Measurements from ENCODE around the gene ABCF2.

The ABCF2 gene

DNA sequence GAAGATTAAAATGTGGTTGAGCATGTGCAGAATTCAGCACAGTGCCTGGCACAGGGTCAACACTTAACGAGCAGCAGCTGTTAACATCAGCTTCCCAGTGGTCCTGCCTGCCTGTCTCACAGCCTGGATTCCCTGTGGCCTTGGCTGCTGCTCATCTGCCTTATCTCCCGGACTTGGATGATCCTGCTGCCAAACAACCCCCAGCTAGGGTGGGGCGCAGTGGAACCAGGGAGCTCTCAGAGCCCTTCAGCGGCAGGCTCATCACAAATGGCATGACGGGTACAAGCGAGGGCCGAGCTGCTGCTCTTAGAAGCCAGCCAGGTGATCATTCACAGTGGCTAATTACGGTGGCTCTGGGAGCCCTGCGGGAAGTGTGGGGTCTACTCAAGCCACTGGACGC is 34.5 kb upstream of the ABCF2 start:
- Histone ChIP-seq H3K27me3 (peaks cover 20% of the 10 kb centered on the region; the same call in 1 of the 2 replicates), H3K36me3 (no peaks in the 10 kb centered on the region), H3K4me3 (ENCODE audit: low read depth, low read length) (no peak overlapping the region), H3K4me1 (no peaks in the 10 kb centered on the region), H3K9me3 (no peaks in the 10 kb centered on the region)
- TF ChIP-seq, protein P1, sequence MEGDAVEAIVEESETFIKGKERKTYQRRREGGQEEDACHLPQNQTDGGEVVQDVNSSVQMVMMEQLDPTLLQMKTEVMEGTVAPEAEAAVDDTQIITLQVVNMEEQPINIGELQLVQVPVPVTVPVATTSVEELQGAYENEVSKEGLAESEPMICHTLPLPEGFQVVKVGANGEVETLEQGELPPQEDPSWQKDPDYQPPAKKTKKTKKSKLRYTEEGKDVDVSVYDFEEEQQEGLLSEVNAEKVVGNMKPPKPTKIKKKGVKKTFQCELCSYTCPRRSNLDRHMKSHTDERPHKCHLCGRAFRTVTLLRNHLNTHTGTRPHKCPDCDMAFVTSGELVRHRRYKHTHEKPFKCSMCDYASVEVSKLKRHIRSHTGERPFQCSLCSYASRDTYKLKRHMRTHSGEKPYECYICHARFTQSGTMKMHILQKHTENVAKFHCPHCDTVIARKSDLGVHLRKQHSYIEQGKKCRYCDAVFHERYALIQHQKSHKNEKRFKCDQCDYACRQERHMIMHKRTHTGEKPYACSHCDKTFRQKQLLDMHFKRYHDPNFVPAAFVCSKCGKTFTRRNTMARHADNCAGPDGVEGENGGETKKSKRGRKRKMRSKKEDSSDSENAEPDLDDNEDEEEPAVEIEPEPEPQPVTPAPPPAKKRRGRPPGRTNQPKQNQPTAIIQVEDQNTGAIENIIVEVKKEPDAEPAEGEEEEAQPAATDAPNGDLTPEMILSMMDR (IDR thresholded peaks at IDR 0.05; ENCODE audit: low read depth, low read length) = no peak
- no peak for DNase-seq

DNA sequence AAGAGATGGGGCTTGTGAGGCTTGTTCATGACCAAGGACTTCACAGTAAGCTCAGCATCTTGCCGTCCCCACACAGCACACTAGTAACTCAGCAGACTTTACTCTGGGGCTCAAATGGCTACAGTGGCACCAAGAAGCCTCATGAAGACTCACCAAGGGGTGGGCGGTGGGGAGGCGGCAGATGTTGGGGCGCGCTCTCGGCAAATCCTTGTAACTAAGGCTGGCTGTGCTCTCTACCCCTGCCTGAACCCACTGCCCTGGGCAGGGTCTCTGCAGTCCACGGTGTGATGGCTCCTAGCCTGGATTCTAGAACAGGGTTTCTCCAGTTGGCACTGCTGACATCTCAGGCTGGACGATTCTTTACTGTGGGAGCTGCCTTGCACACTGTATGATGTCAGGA is 33.9 kb upstream of the ABCF2 start:
- TF ChIP-seq, protein P1 (IDR thresholded peaks at IDR 0.05; ENCODE audit: low read depth, low read length) = no peak
- Histone ChIP-seq H3K4me1 (no peaks in the 10 kb centered on the region), H3K9me3 (no peaks in the 10 kb centered on the region), H3K36me3 (no peaks in the 10 kb centered on the region), H3K4me3 (ENCODE audit: low read depth, low read length) (no peak overlapping the region), H3K27me3 (peaks cover 24% of the 10 kb centered on the region; the same call in 1 of the 2 replicates)
- no peak for DNase-seq

DNA sequence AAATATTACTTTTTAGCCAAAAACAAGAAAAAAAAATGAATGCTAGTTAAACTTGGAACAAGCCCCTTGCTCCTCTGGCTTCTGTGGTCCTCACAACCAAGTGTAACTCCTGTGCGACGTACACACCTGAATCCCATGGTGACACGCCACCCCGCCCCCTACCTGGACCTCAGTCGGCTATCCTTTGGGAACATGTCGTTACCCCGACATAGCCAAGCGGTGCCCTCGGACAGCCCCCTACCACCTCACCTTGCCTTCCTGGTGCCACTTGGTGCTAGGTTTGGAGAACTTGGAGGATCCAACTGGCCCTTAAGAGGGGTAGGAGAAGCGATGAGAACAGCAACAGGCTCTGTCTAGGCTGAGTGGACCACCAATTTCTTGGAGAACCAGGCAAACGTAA is 33.5 kb upstream of the ABCF2 start:
- TF ChIP-seq, protein P1 (IDR thresholded peaks at IDR 0.05; ENCODE audit: low read depth, low read length) = no peak
- H3K27me3 ChIP-seq = peaks cover 24% of the 10 kb centered on the region; the same call in 1 of the 2 replicates
- no peaks in the 10 kb centered on the region for H3K4me1 ChIP-seq
- no peaks in the 10 kb centered on the region for H3K9me3 ChIP-seq
- no peaks in the 10 kb centered on the region for H3K36me3 ChIP-seq
- DNase-seq = no peak
- no peak overlapping the region for H3K4me3 ChIP-seq (ENCODE audit: low read depth, low read length)

DNA sequence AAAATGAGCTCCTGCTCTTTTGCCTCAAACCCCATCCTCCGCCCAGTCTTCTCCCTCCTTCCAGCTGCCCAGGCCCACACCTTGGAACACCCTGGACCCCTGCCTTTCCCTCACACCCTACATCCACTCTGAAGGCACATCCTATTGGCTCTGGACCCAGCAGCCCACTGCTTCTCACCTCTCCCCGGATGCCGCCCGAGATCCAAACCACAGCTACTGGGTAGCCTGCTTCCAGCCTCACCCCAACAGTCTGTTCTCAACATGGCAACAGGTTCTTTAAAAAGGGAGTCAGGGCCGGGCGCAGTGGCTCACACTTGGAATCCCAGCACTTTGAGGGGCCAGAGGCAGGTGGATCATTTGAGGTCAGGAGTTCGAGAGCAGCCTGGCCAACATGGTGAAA is 31.0 kb upstream of the ABCF2 start:
- Histone ChIP-seq H3K9me3 (no peaks in the 10 kb centered on the region), H3K27me3 (peaks cover 24% of the 10 kb centered on the region; the same call in 1 of the 2 replicates), H3K36me3 (no peaks in the 10 kb centered on the region), H3K4me3 (ENCODE audit: low read depth, low read length) (no peak overlapping the region), H3K4me1 (no peaks in the 10 kb centered on the region)
- TF ChIP-seq, protein P1 (IDR thresholded peaks at IDR 0.05; ENCODE audit: low read depth, low read length) = no peak
- no peak for DNase-seq

DNA sequence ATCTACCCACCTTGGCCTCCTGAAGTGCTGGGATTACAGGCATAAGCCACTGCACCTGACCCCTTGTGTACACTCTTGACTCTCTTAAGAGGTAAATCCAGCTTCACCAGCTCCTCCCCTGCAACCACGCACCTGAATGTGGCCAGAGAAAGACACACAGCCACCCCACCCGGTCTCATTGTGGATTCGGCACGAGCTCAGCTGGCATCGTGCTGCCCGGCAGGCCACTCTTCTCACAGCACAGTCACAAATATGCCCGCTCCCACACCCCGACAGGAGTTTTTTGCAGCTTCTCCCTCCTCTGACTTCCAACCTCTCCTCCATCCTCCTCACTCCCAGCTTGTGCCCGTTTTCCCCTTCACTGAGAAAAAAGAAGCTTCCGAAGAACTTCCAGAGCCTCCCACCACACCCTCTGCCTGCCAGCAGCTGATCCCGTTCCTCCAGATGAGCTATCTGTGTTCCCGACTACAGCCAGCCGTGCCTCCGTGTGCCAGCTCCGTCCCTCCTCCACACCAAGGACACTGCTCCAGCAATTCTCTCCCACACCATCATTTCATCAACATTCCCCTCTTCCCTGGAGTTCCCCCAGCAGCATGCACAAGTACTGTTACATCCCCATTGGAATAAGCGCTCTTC is 29.5 kb upstream of the ABCF2 start:
- H3K4me1 ChIP-seq = peaks cover 6% of the 10 kb centered on the region
- no peak for DNase-seq
- TF ChIP-seq, protein P1 (IDR thresholded peaks at IDR 0.05; ENCODE audit: low read depth, low read length) = no peak
- H3K9me3 ChIP-seq = no peaks in the 10 kb centered on the region
- no peak overlapping the region for H3K4me3 ChIP-seq (ENCODE audit: low read depth, low read length)
- peaks cover 23% of the 10 kb centered on the region; the same call in 1 of the 2 replicates for H3K27me3 ChIP-seq
- H3K36me3 ChIP-seq = no peaks in the 10 kb centered on the region

DNA sequence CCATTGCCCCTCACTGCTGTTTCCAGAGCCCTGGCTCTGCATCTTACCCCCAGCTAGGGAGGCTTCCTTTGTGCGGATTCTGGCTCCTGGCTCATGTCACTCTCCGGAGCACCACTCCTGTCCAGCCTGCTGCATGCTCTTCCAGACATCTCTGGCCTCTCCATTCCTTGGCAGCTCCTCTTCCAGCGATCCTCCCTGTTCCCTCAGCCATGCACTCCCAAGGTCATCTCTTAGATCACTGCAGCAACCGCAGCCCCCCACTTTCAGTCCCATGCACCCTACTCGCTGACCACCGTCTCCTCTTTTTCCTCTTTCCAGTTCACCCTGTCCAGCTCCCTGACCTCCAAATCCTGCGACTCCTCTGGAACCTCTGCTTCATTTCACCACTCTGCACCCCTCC is 28.4 kb upstream of the ABCF2 start:
- peaks cover 6% of the 10 kb centered on the region for H3K4me1 ChIP-seq
- H3K9me3 ChIP-seq = no peaks in the 10 kb centered on the region
- TF ChIP-seq, protein P1 (IDR thresholded peaks at IDR 0.05; ENCODE audit: low read depth, low read length) = no peak
- H3K36me3 ChIP-seq = no peaks in the 10 kb centered on the region
- peaks cover 16% of the 10 kb centered on the region; the same call in 1 of the 2 replicates for H3K27me3 ChIP-seq
- no peak overlapping the region for H3K4me3 ChIP-seq (ENCODE audit: low read depth, low read length)
- DNase-seq = no peak
